Thoracic aorta (tissue), 2 donors: Measurements from ENCODE around the gene GABRG3. TPM values are rescaled to one million over a fixed set of nuclear protein-coding genes. Genes with fewer than 3 reads are reported as not detected.

Experiments used
- ATAC-seq: fragments of 150-250 bp; one replicate; pipeline ENCODE4 v1.8.0; 2017; ENCODE audit warnings: low read depth; ENCODE audit not compliant: insufficient number of reproducible peaks, low FRiP score
- DNase-seq: peaks from one replicate; pipeline ENCODE4 v3.0.0-alpha.2; 2020; ENCODE audit warnings: low spot score
- H3K27ac ChIP-seq, 2 donors: fragments of 200-600 bp; sonication (generic); 1 replicate in 1 of 2; 2 replicates in 1 of 2; pipeline ENCODE4 v1.5.1; 2016; ENCODE audit warnings: mild to moderate bottlenecking in 2 of 2, moderate library complexity in 2 of 2
- H3K27me3 ChIP-seq: fragments of 200-600 bp; sonication (generic); replicated peaks from 2 replicates; pipeline ENCODE4 v1.6.0; 2016; ENCODE audit warnings: mild to moderate bottlenecking; ENCODE audit not compliant: insufficient read depth
- H3K36me3 ChIP-seq: fragments of 200-600 bp; sonication (generic); one replicate; pipeline ENCODE4 v1.5.1; 2016
- H3K4me1 ChIP-seq, 2 donors: fragments of 200-600 bp; sonication (generic); 1 replicate in 1 of 2; 2 replicates in 1 of 2; pipeline versions ENCODE4 v1.5.1 to v1.6.0; 2016; ENCODE audit warnings: low read depth in 2 of 2, mild to moderate bottlenecking in 1 of 2; ENCODE audit not compliant: control insufficient read depth in 1 of 2
- H3K4me3 ChIP-seq: fragments of 200-600 bp; sonication (generic); 2 replicates; pipeline ENCODE4 v1.5.1; 2016; ENCODE audit warnings: mild to moderate bottlenecking
- H3K9me3 ChIP-seq: fragments of 200-600 bp; sonication (generic); 2 replicates; pipeline ENCODE4 v1.5.1; 2016
- total RNA-seq, 2 donors: library from RNA; depleted of rRNA; stranded (reverse); fragments of >200 nt; gene quantifications; one replicate each; pipeline versions ENCODE4 v1.1.0 to v1.2.3, GENCODE V29; 2016
- TF ChIP-seq, protein P1 (sequence below): fragments of 200-600 bp; sonication (generic); IDR thresholded peaks from one replicate; pipeline ENCODE4 v1.5.1; 2019; ENCODE audit warnings: antibody characterized with exemption

GABRG3 gene
- total RNA-seq, 2 donors from 2014 or later, result not detected

DNA sequence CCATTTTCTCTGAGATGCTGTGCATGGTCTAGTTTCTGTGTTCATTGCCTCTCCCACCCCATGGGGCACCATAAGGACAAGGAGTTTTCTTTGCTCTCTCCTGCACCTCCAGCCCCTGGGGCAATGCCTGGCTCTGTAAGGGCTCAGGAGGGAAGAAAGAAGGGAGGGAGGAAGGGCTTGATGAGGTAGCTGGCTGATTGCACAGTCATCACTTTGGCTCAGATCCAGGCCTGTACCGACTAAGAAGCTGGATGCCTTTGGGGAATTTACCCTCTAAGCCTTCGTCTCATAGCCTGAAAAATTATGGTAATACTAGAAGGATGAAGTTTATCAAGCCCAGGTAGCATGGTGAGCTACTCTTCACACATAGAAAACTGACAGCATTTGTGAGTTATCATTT is 382.9 kb downstream of the GABRG3 start:
- no peak for ATAC-seq
- TF ChIP-seq, protein P1, sequence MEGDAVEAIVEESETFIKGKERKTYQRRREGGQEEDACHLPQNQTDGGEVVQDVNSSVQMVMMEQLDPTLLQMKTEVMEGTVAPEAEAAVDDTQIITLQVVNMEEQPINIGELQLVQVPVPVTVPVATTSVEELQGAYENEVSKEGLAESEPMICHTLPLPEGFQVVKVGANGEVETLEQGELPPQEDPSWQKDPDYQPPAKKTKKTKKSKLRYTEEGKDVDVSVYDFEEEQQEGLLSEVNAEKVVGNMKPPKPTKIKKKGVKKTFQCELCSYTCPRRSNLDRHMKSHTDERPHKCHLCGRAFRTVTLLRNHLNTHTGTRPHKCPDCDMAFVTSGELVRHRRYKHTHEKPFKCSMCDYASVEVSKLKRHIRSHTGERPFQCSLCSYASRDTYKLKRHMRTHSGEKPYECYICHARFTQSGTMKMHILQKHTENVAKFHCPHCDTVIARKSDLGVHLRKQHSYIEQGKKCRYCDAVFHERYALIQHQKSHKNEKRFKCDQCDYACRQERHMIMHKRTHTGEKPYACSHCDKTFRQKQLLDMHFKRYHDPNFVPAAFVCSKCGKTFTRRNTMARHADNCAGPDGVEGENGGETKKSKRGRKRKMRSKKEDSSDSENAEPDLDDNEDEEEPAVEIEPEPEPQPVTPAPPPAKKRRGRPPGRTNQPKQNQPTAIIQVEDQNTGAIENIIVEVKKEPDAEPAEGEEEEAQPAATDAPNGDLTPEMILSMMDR, result no peak
- Histone ChIP-seq H3K27ac (no peak overlapping the region), H3K27me3 (no peaks in the 10 kb centered on the region), H3K36me3 (no peaks in the 10 kb centered on the region), H3K4me3 (no peak overlapping the region), H3K4me1 (no peaks in the 10 kb centered on the region), H3K9me3 (no peaks in the 10 kb centered on the region)
- no peak for DNase-seq

DNA sequence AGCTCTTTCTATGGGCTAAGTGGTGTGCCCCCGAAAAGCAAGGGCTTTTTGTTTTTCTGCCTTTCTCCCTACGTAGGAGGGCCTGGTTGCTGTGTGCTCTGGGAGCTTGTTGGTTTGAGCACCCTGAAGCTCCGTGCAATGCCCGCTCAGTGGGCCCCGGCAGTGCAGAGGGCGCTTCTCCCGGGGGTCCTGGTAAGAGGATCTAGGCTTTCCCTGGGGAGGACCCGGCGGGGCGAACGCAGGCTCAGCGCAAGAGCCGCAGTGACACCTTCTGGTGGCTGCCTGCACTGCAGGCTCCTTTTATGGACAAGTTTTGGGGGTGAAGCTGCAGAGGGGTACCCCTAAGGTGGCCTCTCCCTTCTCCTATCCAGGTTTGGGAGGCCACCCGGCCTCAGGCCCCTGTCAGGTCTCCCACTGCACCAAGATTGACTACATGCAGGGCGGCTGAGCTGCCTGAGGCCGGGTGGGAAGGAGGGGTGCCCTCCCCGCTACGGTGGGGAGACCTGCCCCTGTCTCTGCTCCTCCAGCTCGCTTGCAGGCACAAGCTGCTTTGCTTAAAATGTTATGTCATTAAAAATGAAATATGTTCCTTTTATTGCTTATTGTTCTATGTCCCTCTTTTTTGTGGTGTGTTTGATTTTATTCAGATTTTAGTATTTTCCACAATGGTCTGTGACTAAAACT is 387.9 kb downstream of the GABRG3 start:
- Histone ChIP-seq H3K4me3 (no peak overlapping the region), H3K27ac (no peak overlapping the region), H3K4me1 (no peaks in the 10 kb centered on the region), H3K36me3 (no peaks in the 10 kb centered on the region), H3K27me3 (no peaks in the 10 kb centered on the region), H3K9me3 (no peaks in the 10 kb centered on the region)
- TF ChIP-seq, protein P1, result no peak
- DNase-seq, result no peak
- no peak for ATAC-seq

DNA sequence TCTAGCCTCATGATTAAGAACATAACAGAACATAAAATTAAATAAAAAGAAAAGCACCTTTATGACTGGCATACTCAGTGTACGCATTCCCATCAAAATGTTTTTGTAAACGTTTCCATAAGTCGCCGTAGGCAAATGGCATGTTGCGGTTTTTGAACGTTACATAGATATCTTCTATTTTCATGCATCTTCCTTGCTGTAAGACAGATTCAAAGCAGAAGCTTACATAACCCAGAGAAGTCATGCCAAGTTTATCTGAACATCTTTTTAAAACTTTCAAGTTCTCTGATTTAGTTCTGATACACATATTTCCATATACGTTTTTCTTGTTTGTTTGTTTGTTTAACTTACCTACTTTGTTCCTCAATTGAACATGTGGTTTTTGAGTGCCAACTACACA is 388.6 kb downstream of the GABRG3 start:
- Histone ChIP-seq H3K9me3 (no peaks in the 10 kb centered on the region), H3K4me3 (no peak overlapping the region), H3K4me1 (no peaks in the 10 kb centered on the region), H3K36me3 (no peaks in the 10 kb centered on the region), H3K27ac (no peak overlapping the region), H3K27me3 (no peaks in the 10 kb centered on the region)
- ATAC-seq (no peak), DNase-seq (no peak)
- TF ChIP-seq, protein P1, result no peak

DNA sequence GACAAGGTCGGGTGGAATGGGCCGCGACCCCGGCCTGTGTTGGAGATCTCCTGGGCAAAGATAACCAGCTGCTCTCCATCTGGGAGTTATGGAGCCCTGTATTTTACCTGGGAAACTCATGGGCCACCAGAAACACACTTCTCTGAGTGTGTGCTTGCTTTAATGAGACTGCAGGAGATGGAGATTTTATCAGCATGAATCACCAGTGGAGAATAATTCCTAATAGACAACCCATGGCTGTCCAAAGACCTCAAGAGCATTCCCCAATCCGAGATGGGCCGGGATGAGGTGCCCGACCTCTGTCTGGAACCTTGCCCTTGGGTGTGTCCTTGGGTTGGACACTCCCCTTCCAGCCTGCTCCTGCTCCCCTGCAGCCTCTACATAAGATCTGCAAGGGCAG is 389.3 kb downstream of the GABRG3 start:
- H3K27ac ChIP-seq, result no peak overlapping the region
- no peaks in the 10 kb centered on the region for H3K9me3 ChIP-seq
- no peak for ATAC-seq
- no peaks in the 10 kb centered on the region for H3K36me3 ChIP-seq
- H3K4me1 ChIP-seq, result no peaks in the 10 kb centered on the region
- TF ChIP-seq, protein P1, result no peak
- H3K27me3 ChIP-seq, result no peaks in the 10 kb centered on the region
- no peak for DNase-seq
- H3K4me3 ChIP-seq, result no peak overlapping the region

DNA sequence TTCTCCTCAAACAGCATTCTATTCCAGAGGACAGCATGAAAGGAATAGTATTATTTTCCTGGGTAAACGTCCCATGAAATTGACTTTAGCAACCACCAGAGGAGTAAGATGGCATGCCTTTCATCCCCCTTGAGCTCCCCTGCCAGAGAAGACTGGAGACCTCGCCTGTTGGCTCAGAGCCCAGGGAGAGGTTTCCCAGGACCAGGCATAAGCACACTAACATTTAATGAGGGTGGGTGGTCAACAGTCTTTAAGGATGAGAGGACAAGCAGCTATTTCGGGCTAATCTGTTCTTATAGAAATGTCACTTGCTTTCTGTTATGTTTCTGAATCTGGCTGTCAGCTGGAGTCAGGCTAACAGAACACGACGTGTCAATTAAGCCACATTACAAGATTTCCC is 390.5 kb downstream of the GABRG3 start:
- TF ChIP-seq, protein P1, result no peak
- Histone ChIP-seq H3K36me3 (no peaks in the 10 kb centered on the region), H3K4me1 (no peaks in the 10 kb centered on the region), H3K27me3 (no peaks in the 10 kb centered on the region), H3K27ac (no peak overlapping the region), H3K9me3 (no peaks in the 10 kb centered on the region), H3K4me3 (no peak overlapping the region)
- DNase-seq, result no peak
- no peak for ATAC-seq
